Omental fat pad (tissue), 4 donors: Measurements from ENCODE around the gene SUPT3H. TPM values are rescaled to one million over a fixed set of nuclear protein-coding genes. Genes with fewer than 3 reads are reported as not detected.

Experiments used
- ATAC-seq: fragments of 150-250 bp; one replicate; pipeline ENCODE4 v1.9.1; 2016; ENCODE audit warnings: mild to moderate bottlenecking, moderate library complexity; ENCODE audit not compliant: low FRiP score
- DNase-seq: peaks from one replicate; pipeline ENCODE4 v3.0.0-alpha.2; 2019; ENCODE audit warnings: low spot score
- total RNA-seq, 4 donors: library from RNA; depleted of rRNA; stranded (reverse); fragments of >200 nt; gene quantifications; one replicate each; pipeline ENCODE4 v1.1.0, GENCODE V29; 2016
- TF ChIP-seq, protein P1 (sequence below), 3 donors: fragments of 450-650 bp; IDR thresholded peaks; one replicate each; pipeline ENCODE4 v1.5.1; 2016 to 2017; ENCODE audit warnings: antibody characterized with exemption in 3 of 3, mild to moderate bottlenecking in 3 of 3, moderate library complexity in 2 of 3

The SUPT3H gene
- total RNA-seq, 4 donors from 2014 or later, result 2.2 to 8.4 (median 5.2) TPM

DNA sequence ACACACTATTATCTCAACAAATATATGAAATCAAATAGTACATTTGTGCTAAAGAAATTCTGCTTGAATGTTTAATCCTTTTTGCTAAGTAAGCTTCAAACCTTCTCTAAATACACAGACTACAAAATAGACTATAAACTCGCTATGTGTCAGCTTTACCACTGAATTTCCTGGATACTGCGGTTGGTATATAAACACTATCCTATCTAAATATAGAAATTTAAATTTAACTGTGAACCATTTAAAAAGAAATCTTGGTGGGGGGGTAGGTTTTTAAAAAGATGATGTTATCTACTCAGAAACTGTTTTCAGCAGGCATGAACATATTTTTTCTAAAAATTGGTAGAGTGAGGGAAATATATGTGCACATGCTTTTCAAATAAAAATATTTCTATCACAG, 356.1 kb downstream of the SUPT3H start:
- TF ChIP-seq, protein P1, sequence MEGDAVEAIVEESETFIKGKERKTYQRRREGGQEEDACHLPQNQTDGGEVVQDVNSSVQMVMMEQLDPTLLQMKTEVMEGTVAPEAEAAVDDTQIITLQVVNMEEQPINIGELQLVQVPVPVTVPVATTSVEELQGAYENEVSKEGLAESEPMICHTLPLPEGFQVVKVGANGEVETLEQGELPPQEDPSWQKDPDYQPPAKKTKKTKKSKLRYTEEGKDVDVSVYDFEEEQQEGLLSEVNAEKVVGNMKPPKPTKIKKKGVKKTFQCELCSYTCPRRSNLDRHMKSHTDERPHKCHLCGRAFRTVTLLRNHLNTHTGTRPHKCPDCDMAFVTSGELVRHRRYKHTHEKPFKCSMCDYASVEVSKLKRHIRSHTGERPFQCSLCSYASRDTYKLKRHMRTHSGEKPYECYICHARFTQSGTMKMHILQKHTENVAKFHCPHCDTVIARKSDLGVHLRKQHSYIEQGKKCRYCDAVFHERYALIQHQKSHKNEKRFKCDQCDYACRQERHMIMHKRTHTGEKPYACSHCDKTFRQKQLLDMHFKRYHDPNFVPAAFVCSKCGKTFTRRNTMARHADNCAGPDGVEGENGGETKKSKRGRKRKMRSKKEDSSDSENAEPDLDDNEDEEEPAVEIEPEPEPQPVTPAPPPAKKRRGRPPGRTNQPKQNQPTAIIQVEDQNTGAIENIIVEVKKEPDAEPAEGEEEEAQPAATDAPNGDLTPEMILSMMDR (IDR thresholded peaks at IDR 0.05), result no peak
- ATAC-seq, result no peak

DNA sequence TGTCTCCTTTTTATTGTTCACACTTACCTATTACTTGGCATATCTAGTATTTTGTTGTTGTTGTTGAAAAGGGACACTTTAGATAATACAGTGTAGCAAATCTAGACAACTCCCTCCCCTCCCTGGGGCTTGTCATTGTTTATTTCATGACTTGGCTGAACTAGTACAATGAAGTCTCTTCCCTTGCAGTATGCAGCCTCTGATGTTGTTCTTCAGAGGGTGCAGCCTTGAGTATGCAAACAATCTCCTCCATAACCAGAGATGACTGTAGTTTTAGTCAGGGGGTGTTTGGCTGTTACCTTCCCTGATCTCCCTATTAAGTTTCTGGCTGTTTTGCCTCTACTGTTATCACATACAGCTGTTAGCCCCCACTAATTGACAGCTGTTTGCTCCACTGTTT, 365.0 kb downstream of the SUPT3H start:
- TF ChIP-seq, protein P1 (IDR thresholded peaks at IDR 0.05), result no peak
- ATAC-seq, result no peak
- DNase-seq, result no peak

More for the DNA sequence above, 356.1 kb downstream of the SUPT3H start:
- DNase-seq, result no peak

DNA sequence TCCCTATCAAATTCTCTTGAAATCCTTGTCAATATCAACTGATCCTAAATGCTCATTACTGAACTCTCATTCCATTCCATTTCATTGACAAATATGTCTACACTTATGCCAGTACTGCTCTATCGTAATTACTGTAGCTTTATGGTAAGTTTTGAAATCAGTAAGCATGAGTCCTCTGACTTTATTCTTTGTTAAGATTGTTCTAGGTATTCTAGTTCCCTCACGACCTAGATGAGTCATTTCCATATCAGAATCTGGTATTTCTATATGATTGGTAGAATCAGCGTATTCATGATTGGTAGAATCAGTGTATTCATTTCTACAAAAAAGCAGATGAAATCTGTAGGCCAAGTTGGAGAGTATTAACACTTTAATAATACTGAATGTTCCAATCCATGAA, 368.2 kb downstream of the SUPT3H start:
- DNase-seq (no peak), ATAC-seq (no peak)
- TF ChIP-seq, protein P1 (IDR thresholded peaks at IDR 0.05), result no peak

DNA sequence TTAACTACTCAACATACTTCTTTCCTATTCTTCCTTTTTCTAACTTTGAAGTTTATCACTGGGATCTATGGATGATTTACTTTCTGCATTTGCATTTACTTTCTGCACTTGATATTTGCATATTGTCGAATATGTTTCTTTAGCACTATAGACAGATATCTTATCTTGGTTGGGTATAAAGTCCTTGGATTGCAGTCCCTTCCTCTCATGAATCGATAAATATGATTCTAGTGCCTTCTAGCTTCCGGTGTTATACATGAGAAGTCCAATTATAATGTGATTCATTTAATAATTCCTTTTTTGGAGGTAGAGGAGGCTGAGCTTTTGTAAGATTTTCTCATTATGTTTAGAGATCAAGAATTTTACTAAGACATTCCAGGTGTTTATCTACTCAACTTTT, 370.8 kb downstream of the SUPT3H start:
- DNase-seq (no peak), ATAC-seq (no peak)
- TF ChIP-seq, protein P1 (IDR thresholded peaks at IDR 0.05), result no peak

DNA sequence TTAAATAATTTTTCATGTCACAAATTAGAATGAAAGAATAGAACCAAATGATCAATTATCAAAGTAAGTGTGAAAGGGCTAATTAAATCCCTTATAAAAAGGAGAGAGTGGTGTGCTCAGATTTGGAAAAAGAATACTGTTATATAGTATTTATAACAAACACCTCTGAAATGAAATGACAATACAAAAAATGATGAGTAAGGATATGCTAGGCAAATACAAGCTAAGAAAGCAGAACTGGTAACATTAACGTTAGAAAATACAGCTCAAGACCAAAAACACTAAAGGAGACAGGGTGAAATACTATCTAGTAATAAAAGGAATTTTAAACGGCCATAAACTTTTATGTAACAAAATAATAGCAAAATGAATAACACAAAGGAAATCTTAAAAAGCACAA, 373.8 kb downstream of the SUPT3H start:
- TF ChIP-seq, protein P1 (IDR thresholded peaks at IDR 0.05), result no peak
- ATAC-seq (no peak), DNase-seq (no peak)

DNA sequence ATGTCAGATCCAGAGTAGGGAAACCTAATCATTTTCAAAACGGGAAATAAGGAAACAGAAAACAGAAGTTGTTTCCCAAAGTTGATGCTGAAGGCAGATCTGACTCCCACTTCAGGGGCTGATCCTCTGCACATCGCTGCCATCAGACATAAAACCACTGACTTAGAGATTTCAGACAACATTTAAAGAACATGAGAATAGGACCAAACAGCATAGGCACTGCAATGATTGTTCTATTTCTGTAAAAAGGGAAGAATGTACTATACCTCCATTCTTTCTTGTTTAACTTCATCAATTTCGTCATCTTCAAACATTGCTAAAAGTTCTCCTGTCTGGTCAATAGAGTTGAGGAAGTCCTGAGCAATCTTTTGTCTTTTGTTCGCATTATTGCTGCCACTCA, 374.3 kb downstream of the SUPT3H start:
- DNase-seq, result no peak
- no peak for ATAC-seq
- TF ChIP-seq, protein P1 (IDR thresholded peaks at IDR 0.05), result no peak

DNA sequence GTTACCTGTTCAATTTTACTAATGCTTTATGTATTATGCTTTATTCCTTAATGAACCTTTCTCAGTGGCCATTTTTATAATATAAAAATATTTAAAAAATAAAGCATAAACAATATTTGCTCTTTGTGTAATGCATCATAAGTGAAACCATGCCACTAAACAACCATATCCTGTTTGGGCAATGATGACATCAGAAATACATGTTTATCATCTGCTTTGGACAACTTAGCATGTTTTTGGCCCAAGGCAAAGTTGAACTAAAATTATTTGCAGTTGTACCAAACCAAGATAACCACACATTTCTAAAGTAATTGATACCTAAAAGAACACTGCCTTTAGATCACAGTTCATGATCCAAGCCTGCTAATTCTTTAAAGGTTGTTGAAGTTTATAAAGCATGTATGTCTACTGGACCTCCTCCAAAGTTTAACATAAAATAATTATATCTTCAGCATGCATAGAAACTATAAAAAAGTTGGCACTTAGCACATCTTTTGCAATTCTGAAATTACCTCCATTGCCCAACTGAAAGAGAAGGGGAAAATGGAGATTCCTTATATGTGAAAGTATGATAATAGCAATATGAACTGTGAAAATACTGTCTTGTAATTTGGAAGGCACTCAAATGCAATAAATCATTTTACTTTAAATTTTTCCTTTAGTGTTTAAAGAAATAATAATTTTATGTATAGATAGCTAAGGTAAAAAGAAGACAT, 375.2 kb downstream of the SUPT3H start:
- ATAC-seq (no peak), DNase-seq (no peak)
- TF ChIP-seq, protein P1 (IDR thresholded peaks at IDR 0.05), result no peak
